Measurements from ENCODE around the gene PACRG.

The PACRG gene

DNA sequence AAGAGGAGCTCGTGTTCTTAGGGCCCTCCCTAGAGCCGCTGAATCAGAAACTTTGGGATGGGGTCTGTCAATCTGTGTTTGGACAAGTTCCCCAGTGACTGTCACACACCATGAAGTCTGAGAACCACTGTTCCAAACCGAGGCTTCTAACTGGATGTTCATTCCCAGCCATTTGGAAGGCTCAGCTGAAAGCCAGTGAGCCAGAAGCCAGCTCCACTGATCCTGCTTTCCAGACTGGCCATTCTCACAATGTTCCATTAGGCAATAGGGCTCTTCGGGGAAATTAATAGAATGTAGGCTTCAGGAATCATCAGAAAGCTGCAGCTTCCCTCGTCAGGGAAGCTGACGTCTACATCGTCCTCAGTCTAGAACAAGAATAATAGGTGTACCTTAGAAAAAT is 595.9 kb downstream of the PACRG start:
- TF ChIP-seq POLR2A (IDR thresholded peaks at IDR 0.05; ENCODE audit: extremely low read depth, insufficient read length): no peak
- no peak for TF ChIP-seq CTCF (IDR thresholded peaks at IDR 0.05; ENCODE audit: low read depth, low read length)
- TF ChIP-seq, protein P1, sequence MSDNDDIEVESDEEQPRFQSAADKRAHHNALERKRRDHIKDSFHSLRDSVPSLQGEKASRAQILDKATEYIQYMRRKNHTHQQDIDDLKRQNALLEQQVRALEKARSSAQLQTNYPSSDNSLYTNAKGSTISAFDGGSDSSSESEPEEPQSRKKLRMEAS (IDR thresholded peaks at IDR 0.05; ENCODE audit: low read depth, low read length): no peak
- TF ChIP-seq MYC (IDR thresholded peaks at IDR 0.05; ENCODE audit: low read depth, low read length): no peak
- H3K4me3 ChIP-seq (ENCODE audit: low read depth, low read length): no peak overlapping the region
- DNase-seq (ENCODE audit: low read depth): no peak

- DNase-seq (ENCODE audit: low read depth): no peak
- H3K4me3 ChIP-seq (ENCODE audit: low read depth, low read length): no peak overlapping the region
- TF ChIP-seq CTCF (IDR thresholded peaks at IDR 0.05; ENCODE audit: low read depth, low read length): no peak
- no peak for TF ChIP-seq POLR2A (IDR thresholded peaks at IDR 0.05; ENCODE audit: extremely low read depth, insufficient read length)
- TF ChIP-seq MYC (IDR thresholded peaks at IDR 0.05; ENCODE audit: low read depth, low read length): no peak
- TF ChIP-seq, protein P1 (IDR thresholded peaks at IDR 0.05; ENCODE audit: low read depth, low read length): no peak
Observed at GRCh38 chr6:163324326-163324687, 596.5 kb downstream of the PACRG start.

DNA sequence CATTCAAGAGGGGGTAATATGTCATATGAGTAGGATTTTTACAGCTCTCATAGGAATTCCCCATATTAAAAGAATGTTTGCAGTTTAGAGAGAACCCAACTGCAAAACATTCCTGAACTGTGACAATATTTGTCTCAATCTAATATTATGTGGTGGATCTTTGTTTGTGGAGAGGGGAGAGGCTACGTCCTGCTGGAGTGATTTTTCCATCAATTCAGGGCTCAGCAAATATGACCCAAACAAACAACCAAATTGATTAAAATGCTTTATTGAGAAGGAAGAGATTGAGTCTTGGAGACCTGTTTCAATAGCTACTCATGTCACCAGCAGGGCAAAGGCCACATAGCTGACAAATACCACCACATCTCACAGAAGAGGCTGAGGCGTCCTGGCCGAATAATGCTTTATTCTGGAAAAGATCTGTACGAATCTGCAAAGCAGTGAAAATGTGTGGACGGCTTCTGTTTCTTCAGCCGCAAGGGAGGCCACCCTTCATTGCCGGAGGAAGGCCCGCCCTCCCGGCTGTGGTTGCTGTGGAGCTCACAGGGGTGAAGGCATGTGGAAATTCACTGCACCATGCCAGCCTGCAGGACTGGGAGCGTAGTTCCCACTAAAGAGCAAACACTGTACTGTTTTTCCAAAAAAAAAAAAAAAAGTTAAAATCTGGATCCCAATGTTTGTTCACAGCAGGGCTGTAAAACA is 597.1 kb downstream of the PACRG start:
- DNase-seq (ENCODE audit: low read depth): peak; percentile 32
- no peak overlapping the region for H3K4me3 ChIP-seq (ENCODE audit: low read depth, low read length)
- no peak for TF ChIP-seq CTCF (IDR thresholded peaks at IDR 0.05; ENCODE audit: low read depth, low read length)
- TF ChIP-seq POLR2A (IDR thresholded peaks at IDR 0.05; ENCODE audit: extremely low read depth, insufficient read length): no peak
- TF ChIP-seq, protein P1 (IDR thresholded peaks at IDR 0.05; ENCODE audit: low read depth, low read length): no peak
- TF ChIP-seq MYC (IDR thresholded peaks at IDR 0.05; ENCODE audit: low read depth, low read length): no peak

GRCh38 chr6:163325390-163325784 is 597.6 kb downstream of the PACRG start:
- no peak for TF ChIP-seq POLR2A (IDR thresholded peaks at IDR 0.05; ENCODE audit: extremely low read depth, insufficient read length)
- TF ChIP-seq, protein P1 (IDR thresholded peaks at IDR 0.05; ENCODE audit: low read depth, low read length): no peak
- no peak overlapping the region for H3K4me3 ChIP-seq (ENCODE audit: low read depth, low read length)
- DNase-seq (ENCODE audit: low read depth): no peak

GRCh38 chr6:163327165-163327880 is 599.5 kb downstream of the PACRG start:
- peak; percentile 27 for DNase-seq (ENCODE audit: low read depth)
- H3K4me3 ChIP-seq (ENCODE audit: low read depth, low read length): no peak overlapping the region
- no peak for TF ChIP-seq POLR2A (IDR thresholded peaks at IDR 0.05; ENCODE audit: extremely low read depth, insufficient read length)
- no peak for TF ChIP-seq MYC (IDR thresholded peaks at IDR 0.05; ENCODE audit: low read depth, low read length)
- TF ChIP-seq, protein P1 (IDR thresholded peaks at IDR 0.05; ENCODE audit: low read depth, low read length): no peak
- TF ChIP-seq CTCF (IDR thresholded peaks at IDR 0.05; ENCODE audit: low read depth, low read length): no peak

GRCh38 chr6:163327921-163328320 is 600.1 kb downstream of the PACRG start:
- H3K4me3 ChIP-seq (ENCODE audit: low read depth, low read length): no peak overlapping the region
- DNase-seq (ENCODE audit: low read depth): no peak
- TF ChIP-seq, protein P1 (IDR thresholded peaks at IDR 0.05; ENCODE audit: low read depth, low read length): no peak
- TF ChIP-seq POLR2A (IDR thresholded peaks at IDR 0.05; ENCODE audit: extremely low read depth, insufficient read length): no peak
- TF ChIP-seq CTCF (IDR thresholded peaks at IDR 0.05; ENCODE audit: low read depth, low read length): no peak
- TF ChIP-seq MYC (IDR thresholded peaks at IDR 0.05; ENCODE audit: low read depth, low read length): no peak

All from NB4 (cell line).